HG02610 (cell line): Measurements from ENCODE around the gene HSPA1L.
"Not testable (repeated sequence)": the region's sequence is repeated elsewhere in the genome, so short reads cannot be mapped to it uniquely, and the experiment has no call there.

Source experiments
- ATAC-seq: cut with Tn5 transposase; IDR thresholded peaks from one replicate; pipeline ENCODE4 v1.9.1; 2021; ENCODE audit warnings: mild to moderate bottlenecking, moderate library complexity; ENCODE audit not compliant: unreplicated experiment

HSPA1L gene

GRCh38 chr6:31815025-31815838, at the start of gene HSPA1L, which contains the start of gene HSPA1A:
TSS of gene HSPA1L (minus strand) at chr6:31815283. CDS start at chr6:31811972, 3,311 bp downstream.
TSS of gene HSPA1A (plus strand) at chr6:31815543. CDS start at chr6:31815757, 214 bp downstream.
- no peak for ATAC-seq

GRCh38 chr6:31864818-31865204, 49.7 kb upstream of the HSPA1L start:
- no peak for ATAC-seq

- not testable (repeated sequence) for ATAC-seq
Measured at GRCh38 chr6:31864123-31864562, 49.1 kb upstream of the HSPA1L start.

GRCh38 chr6:31862344-31863235, 47.5 kb upstream of the HSPA1L start, which contains the start of gene NEU1:
TSS of gene NEU1 (minus strand) at chr6:31862821. CDS start at chr6:31862776, 45 bp downstream.
- peak; percentile 95 for ATAC-seq

- ATAC-seq, result no peak
Measured at GRCh38 chr6:31861919-31862343, 46.8 kb upstream of the HSPA1L start.

- no peak for ATAC-seq
Measured at GRCh38 chr6:31861150-31861549, 46.1 kb upstream of the HSPA1L start.

GRCh38 chr6:31860349-31860748, 45.3 kb upstream of the HSPA1L start:
- no peak for ATAC-seq

- no peak for ATAC-seq
Measured at GRCh38 chr6:31859923-31860322, 44.8 kb upstream of the HSPA1L start.

- ATAC-seq, result no peak
Measured at GRCh38 chr6:31858707-31859106, 43.6 kb upstream of the HSPA1L start.

- ATAC-seq, result not testable (repeated sequence)
Measured at GRCh38 chr6:31857774-31858173, 42.7 kb upstream of the HSPA1L start.

GRCh38 chr6:31851980-31852718, 37.1 kb upstream of the HSPA1L start:
- not testable (repeated sequence) for ATAC-seq

GRCh38 chr6:31851485-31851832, 36.4 kb upstream of the HSPA1L start:
- no peak for ATAC-seq

GRCh38 chr6:31850765-31851484, 35.8 kb upstream of the HSPA1L start:
- ATAC-seq, result no peak

- ATAC-seq, result no peak
Measured at GRCh38 chr6:31847276-31847978, 32.3 kb upstream of the HSPA1L start.

- ATAC-seq, result no peak
Measured at GRCh38 chr6:31844507-31844906, 29.4 kb upstream of the HSPA1L start.

GRCh38 chr6:31842053-31842452, 27.0 kb upstream of the HSPA1L start:
- ATAC-seq, result no peak

- ATAC-seq, result not testable (repeated sequence)
Measured at GRCh38 chr6:31839779-31840126, 24.7 kb upstream of the HSPA1L start.

GRCh38 chr6:31838968-31839367, 23.9 kb upstream of the HSPA1L start:
- ATAC-seq, result no peak

- not testable (repeated sequence) for ATAC-seq
Measured at GRCh38 chr6:31838114-31838553, 23.1 kb upstream of the HSPA1L start.
